Fibroblast of mammary gland (primary cell): ENCODE results near the gene PYGO2.
"Not testable (repeated sequence)": the region's sequence is repeated elsewhere in the genome, so short reads cannot be mapped to it uniquely, and the experiment has no call there.

ENCODE experiments used
- DNase-seq: peaks from one replicate; pipeline ENCODE4 v3.0.0-alpha.2; 2010; ENCODE audit warnings: low read depth
- H3K4me3 ChIP-seq: 2 replicates; pipeline ENCODE4 v1.5.1; 2011; ENCODE audit warnings: low read depth, mild to moderate bottlenecking, low read length, moderate library complexity; ENCODE audit not compliant: control insufficient read depth
- TF ChIP-seq, protein P1 (sequence below): conservative IDR thresholded peaks from 2 replicates; pipeline ENCODE4 v1.5.1; 2011; ENCODE audit warnings: low read depth, low read length, inconsistent platforms; ENCODE audit not compliant: control insufficient read depth, insufficient read depth

Gene PYGO2

DNA sequence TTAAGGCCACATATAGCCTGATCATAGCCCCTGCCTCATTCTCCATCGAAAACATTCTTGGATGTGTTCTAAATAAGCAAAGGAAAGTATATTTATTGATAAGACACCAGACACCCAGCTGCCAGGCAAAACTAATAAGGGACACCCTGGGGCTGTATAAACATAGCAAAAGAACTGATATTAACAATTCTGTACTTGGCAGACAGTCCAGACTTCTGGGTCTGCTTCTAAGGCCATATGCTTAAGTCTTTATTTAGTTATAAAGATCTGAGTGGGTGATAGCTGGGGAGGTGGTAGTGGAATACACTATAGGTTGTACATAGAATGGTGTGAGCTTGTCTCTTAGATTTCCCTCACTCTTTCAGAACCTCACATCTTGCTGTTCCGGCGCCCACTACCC is 16.8 kb upstream of the PYGO2 start:
- DNase-seq, result no peak
- H3K4me3 ChIP-seq, result no peak overlapping the region
- TF ChIP-seq, protein P1, sequence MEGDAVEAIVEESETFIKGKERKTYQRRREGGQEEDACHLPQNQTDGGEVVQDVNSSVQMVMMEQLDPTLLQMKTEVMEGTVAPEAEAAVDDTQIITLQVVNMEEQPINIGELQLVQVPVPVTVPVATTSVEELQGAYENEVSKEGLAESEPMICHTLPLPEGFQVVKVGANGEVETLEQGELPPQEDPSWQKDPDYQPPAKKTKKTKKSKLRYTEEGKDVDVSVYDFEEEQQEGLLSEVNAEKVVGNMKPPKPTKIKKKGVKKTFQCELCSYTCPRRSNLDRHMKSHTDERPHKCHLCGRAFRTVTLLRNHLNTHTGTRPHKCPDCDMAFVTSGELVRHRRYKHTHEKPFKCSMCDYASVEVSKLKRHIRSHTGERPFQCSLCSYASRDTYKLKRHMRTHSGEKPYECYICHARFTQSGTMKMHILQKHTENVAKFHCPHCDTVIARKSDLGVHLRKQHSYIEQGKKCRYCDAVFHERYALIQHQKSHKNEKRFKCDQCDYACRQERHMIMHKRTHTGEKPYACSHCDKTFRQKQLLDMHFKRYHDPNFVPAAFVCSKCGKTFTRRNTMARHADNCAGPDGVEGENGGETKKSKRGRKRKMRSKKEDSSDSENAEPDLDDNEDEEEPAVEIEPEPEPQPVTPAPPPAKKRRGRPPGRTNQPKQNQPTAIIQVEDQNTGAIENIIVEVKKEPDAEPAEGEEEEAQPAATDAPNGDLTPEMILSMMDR, result no peak

DNA sequence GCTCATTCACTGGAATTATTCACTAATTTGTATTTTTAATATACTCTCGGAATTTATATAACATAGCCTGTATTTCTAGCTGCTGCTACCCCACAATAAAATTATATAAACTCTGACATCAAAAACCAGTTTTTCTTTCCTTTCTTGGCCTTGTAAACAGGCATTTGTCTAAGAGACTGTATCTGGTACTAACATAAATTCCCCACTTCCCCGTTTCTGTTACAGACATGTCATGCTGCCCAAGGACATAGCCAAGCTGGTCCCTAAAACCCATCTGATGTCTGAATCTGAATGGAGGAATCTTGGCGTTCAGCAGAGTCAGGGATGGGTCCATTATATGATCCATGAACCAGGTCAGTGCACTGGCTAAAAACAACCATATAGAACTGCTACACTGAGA is 16.2 kb upstream of the PYGO2 start:
- not testable (repeated sequence) for H3K4me3 ChIP-seq, DNase-seq

DNA sequence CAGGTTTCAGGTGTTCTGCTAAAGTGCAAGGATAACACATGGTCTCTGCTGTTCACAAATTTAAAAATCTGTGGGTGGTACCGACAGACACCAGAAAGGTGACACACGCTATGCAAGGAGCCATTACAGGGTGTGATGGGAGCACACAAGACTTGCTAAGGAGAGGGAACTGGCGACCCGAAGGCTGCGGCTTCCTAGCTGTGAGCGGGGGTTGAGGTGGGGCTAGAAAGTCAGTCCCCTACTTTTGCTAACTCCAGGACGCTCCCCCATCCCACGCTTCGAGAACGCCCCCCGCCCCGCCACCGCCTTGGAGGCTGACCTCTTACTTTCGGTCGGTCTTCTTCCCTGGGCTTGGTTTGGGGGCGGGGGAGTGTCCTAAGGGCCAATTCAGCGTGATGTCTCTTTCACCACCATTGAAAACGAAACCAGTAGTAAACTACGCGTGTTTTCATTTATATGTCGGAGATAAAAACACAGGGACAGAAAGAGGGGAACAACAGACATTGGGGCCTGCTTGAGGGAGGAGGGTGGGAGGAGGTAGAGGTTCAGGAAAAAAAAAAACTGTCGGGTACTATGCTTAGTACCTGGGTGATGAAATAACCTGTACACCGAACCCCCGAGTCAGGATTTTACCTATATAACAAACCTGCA is 14.0 kb upstream of the PYGO2 start:
- TF ChIP-seq, protein P1, result no peak

DNA sequence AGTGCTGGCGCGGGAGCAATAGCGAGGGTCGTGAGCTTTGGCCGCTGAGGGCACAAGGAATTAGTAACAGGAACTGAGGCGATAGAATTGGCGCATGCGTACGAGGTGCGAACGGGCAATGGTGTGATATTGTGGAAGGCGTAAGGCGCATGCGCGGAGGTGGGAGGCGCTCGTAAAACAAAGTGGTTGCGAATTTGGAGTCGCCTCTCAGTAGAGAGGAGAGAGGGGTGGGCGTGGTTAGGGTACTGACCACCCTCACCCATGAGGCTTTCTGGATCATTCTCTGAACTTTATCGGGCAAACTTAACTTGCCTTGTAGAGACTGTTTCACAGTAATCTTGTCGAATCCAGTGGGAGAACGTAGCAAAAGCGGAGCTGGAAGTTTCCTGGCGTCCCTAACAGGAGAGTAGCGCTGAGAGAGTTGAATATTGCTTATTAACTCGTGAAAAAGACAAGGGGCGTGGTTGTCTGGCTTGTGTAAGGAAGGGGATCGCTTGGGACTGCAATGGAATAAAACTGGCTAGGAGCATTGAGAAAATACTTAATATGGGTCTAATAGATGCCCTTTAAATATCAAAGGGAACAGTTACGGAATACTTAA is 13.3 kb upstream of the PYGO2 start:
- TF ChIP-seq, protein P1, result no peak
- H3K4me3 ChIP-seq, result peak overlapping the region; percentile 88
- DNase-seq, result peak; percentile 93

More for the DNA sequence above, 14.0 kb upstream of the PYGO2 start:
- H3K4me3 ChIP-seq, result peak overlapping the region; percentile 88
- peak; percentile 55 for DNase-seq

DNA sequence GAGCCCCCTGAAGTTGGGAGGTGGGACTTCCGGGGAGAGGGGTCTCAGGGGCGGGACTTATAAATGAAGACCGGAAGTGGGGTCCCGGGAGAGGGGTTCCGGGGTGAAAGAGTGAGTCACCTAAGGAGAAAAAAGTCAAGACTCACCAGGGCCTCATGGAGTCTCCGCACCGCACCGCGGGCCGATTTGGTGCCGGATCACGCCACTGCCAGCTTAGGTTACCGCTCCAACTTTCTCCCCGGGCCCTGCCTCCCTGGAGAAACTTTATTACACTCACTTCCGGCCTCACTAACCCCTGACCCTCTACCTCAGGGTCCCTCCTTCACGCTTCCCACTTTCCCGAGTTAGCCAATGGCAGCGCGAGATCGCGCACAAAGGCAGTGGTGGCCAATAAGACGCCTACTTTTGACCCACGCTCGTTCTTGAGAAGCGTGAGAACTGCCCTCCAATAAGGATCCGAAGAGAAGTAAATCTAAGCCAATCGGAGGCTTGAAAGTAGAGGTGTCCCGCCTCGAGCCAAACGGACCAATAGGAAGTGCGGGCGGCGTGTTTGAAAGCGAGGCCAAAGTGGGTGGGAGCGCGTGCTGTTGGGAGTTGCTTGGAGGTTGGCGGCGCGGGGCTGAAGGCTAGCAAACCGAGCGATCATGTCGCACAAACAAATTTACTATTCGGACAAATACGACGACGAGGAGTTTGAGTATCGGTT is 12.7 kb upstream of the PYGO2 start, which contains the start of gene CKS1B:
TSS of gene CKS1B (plus strand) at position 580 of the 706 bp plus-strand sequence. CDS start at position 645, 65 bp downstream.
- DNase-seq, result peak; percentile 100
- H3K4me3 ChIP-seq, result peak within 1 kb of the TSS; percentile 88
- TF ChIP-seq, protein P1, result no peak

DNA sequence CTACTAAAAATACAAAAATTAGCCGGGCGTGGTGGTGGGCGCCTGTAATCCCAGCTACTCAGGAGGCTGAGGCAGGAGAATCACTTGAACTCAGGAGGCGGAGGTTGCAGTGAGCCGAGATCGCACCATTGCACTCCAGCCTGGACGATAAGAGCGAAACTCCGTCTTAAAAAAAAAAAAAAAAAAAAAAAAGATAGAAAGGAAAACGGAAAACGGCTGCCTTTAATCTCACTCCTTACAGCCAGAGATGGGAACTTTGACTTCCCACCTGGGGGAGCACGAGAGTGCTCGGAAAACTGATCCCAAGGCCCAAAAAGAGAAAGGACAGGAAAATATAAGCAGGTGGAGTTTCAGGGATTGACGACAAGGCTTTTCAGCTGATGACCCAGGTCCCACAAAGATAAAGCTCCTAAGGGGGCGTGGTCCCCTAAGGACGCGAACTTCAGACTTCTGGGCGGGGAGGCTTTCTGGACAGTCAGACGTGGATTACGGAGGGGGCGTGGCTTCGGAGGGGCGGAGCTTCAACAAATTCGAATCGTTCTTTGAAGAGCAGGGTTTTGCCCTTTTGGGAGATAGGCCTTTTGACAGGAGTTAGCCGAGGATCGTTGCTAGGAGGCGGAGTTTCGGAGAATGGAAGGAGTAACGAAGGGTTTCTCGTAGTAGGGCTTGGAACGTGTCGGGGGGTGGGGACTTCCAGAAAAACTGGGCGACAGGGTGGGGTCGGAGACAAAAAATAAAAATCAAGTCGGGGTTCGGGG is 11.9 kb upstream of the PYGO2 start:
- H3K4me3 ChIP-seq, result peak overlapping the region; percentile 88
- peak; percentile 97 for DNase-seq
- TF ChIP-seq, protein P1, result peak; percentile 29
